ENCODE data around the gene ARL8A. TPM values are rescaled to one million over a fixed set of nuclear protein-coding genes. Genes with fewer than 3 reads are reported as not detected.
A peak's percentile ranks its signal among the peaks of the same experiment; 100 is the strongest.

Gene ARL8A
- total RNA-seq, 1 donor = 16.9 TPM

DNA sequence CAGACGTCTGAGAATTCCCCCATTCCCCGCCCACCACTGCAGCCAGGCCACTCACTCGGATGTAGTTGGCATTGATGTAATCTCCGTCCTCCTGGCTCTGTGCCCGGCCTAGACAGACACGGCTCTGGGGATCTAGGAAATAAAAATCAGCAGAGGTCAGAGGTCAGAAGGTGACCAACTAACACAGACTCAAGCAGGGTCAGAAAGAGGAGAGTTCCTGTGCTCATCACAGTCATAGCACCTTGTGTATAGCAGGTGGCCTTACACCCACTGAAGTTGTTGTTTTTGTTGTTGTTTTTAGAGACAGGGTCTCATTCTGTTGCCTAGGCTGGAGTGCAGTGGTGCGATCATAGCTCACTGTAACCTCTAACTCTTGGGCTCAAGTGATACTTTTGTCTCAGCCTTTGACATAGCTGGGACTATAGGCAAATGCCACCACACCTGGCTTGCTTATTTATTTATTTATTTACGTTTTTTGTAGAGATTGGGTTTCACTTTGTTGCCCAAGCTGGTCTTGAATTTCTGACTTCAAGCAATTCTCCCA, 11.0 kb upstream of the ARL8A start:
- TF ChIP-seq, protein P1, sequence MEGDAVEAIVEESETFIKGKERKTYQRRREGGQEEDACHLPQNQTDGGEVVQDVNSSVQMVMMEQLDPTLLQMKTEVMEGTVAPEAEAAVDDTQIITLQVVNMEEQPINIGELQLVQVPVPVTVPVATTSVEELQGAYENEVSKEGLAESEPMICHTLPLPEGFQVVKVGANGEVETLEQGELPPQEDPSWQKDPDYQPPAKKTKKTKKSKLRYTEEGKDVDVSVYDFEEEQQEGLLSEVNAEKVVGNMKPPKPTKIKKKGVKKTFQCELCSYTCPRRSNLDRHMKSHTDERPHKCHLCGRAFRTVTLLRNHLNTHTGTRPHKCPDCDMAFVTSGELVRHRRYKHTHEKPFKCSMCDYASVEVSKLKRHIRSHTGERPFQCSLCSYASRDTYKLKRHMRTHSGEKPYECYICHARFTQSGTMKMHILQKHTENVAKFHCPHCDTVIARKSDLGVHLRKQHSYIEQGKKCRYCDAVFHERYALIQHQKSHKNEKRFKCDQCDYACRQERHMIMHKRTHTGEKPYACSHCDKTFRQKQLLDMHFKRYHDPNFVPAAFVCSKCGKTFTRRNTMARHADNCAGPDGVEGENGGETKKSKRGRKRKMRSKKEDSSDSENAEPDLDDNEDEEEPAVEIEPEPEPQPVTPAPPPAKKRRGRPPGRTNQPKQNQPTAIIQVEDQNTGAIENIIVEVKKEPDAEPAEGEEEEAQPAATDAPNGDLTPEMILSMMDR (IDR thresholded peaks at IDR 0.05; ENCODE audit: insufficient read depth, low read length) = no peak
- no peak for DNase-seq (ENCODE audit: low read depth)

DNA sequence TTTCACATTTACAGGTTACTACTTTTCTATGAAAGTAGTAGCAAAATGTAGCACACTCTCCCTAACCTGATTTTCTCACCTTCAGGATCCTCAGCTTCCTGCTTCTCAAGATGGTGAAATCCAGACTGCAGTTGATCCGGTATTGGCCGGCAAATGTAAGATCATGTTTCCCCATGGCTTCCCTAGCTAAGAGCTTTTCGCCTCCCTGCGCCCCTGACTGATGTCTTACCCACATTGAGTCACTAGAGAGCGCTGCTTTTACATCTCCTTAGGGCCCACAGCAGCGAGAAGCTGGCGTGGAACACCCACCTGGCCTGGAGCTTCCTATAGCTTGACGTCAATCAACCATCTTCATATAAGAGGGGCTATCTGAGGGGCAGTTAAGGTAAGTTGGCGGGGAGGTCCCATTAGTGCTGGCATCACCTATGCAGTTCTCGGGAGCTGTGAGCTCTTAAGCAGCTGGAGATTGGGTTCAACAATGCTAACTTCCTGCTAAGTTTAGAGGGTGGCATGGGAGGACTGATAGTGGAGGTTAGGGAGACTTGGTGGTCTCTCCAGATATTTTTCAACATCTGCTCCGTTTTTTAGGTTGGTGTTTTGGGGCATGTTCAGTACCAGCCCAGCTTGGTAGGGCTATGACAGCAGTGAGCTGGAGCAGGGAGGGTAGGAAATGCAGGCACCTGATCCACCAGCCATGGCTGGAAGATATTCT, 10.4 kb upstream of the ARL8A start:
- TF ChIP-seq, protein P1 (IDR thresholded peaks at IDR 0.05; ENCODE audit: insufficient read depth, low read length) = peak; percentile 60
- peak; percentile 67 for DNase-seq (ENCODE audit: low read depth)
- H3K4me3 ChIP-seq (ENCODE audit: low read depth, low read length) = no peak overlapping the region

More for the DNA sequence above, 11.0 kb upstream of the ARL8A start:
- no peak overlapping the region for H3K4me3 ChIP-seq (ENCODE audit: low read depth, low read length)

DNA sequence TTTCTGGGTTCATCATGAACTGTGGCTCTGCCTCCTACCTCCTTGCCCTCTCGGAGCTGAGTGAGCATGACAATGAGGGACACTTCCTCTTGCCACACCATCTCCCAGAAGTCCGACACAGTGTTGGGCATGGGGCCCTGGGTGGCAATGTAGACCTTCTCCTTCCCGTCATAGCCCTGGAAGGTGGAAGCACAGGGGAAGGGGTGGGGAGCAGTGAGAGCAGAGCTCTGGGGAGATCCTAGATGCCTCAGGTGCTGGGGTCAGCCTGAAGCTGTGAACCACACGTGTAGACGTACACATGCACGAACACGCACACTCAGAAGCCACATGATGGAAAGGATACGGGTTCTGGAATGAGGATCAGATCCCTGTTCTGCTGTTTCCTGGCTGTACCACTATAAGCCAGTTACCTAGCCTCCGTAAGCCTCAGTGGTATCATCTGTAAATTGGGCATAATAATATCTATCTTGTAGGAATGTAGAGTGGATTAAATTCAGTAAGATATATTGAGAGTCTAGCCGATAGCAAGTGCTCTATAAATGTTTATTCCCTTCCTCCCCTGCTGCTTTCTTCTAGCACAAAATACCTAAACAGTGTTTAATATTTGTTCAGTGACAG, 9.7 kb upstream of the ARL8A start:
- TF ChIP-seq, protein P1 (IDR thresholded peaks at IDR 0.05; ENCODE audit: insufficient read depth, low read length) = no peak
- DNase-seq (ENCODE audit: low read depth) = no peak
- no peak overlapping the region for H3K4me3 ChIP-seq (ENCODE audit: low read depth, low read length)

DNA sequence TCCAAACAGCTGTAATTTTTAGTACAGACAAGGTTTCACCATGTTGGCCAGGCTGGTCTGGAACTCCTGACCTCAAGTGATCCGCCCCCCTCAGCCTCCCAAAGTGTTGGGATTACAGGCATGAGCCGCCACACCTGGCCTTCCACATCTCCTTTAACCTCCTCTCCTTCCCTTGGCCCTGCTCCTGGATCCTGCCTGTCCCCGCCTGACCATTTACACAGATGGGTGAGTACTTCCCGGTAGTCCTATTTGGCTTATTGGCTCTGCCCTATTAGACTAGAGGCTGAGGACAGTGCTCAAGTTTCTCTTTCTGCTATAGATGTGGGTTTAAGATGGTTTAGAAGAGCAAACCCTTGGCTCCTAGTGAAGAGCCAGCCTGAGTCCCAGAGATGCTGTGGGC, 8.7 kb upstream of the ARL8A start:
- no peak overlapping the region for H3K4me3 ChIP-seq (ENCODE audit: low read depth, low read length)
- DNase-seq (ENCODE audit: low read depth) = no peak
- TF ChIP-seq, protein P1 (IDR thresholded peaks at IDR 0.05; ENCODE audit: insufficient read depth, low read length) = no peak

DNA sequence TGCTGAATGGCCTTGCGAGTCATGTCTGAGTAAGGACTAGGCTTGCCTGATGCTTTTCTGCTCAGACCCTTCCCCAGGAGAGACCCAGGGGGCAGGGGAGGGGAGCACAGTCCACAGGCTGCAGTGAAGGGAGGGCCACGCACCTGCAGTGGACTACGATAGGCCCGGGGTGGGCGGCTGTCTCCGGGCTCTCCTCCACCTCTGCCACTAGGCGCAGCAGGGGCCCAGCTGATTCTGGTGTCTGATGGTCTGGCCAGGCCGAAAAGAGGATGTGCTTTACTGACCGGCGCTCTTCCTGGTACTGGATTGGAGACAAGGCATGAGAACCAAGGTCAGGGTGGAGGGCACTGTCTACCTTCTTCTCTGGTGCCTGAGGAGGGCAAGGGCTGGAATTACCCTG, 7.9 kb upstream of the ARL8A start:
- H3K4me3 ChIP-seq (ENCODE audit: low read depth, low read length) = no peak overlapping the region
- no peak for DNase-seq (ENCODE audit: low read depth)
- TF ChIP-seq, protein P1 (IDR thresholded peaks at IDR 0.05; ENCODE audit: insufficient read depth, low read length) = no peak

DNA sequence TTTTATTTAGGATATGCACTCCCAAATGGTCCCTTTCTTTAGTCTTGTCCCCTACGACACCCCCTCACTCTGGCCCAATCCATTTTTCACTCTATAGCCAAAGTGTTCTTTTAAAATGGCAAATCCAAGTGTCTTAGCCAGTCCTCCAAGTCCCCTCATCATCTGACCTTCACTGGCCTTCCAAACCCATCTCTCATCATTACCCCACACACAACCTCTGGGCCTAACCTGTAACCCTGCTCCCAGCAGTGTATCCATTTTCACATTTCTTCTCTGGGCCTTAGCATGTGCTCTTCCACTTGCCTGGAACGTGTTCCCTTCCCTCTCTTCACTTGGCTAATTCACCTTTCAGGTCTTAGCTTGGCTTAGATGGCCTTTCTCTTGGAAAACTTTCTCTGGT, 6.5 kb upstream of the ARL8A start:
- no peak for DNase-seq (ENCODE audit: low read depth)
- H3K4me3 ChIP-seq (ENCODE audit: low read depth, low read length) = no peak overlapping the region
- TF ChIP-seq, protein P1 (IDR thresholded peaks at IDR 0.05; ENCODE audit: insufficient read depth, low read length) = no peak

All from fibroblast of the aortic adventitia (primary cell).